KOPT-K1 (cell line): ENCODE results near the gene USB1.

Source experiments
- H3K27ac ChIP-seq: fragments of 200-600 bp; sonication (generic); 2 replicates; pipeline ENCODE4 v1.5.1; 2016; ENCODE audit warnings: antibody characterized with exemption, mild to moderate bottlenecking, low read depth, low read length; ENCODE audit not compliant: poor library complexity, severe bottlenecking
- H3K36me3 ChIP-seq: fragments of 200-600 bp; sonication (generic); 2 replicates; pipeline ENCODE4 v1.5.1; 2017; ENCODE audit warnings: antibody characterized with exemption, mild to moderate bottlenecking, low read length, moderate library complexity; ENCODE audit not compliant: insufficient read depth
- H3K9me3 ChIP-seq: fragments of 200-600 bp; sonication (generic); 2 replicates; pipeline ENCODE4 v1.5.1; 2017; ENCODE audit warnings: antibody characterized with exemption, low read length, mild to moderate bottlenecking; ENCODE audit not compliant: insufficient read depth, poor library complexity, severe bottlenecking

The USB1 gene

DNA sequence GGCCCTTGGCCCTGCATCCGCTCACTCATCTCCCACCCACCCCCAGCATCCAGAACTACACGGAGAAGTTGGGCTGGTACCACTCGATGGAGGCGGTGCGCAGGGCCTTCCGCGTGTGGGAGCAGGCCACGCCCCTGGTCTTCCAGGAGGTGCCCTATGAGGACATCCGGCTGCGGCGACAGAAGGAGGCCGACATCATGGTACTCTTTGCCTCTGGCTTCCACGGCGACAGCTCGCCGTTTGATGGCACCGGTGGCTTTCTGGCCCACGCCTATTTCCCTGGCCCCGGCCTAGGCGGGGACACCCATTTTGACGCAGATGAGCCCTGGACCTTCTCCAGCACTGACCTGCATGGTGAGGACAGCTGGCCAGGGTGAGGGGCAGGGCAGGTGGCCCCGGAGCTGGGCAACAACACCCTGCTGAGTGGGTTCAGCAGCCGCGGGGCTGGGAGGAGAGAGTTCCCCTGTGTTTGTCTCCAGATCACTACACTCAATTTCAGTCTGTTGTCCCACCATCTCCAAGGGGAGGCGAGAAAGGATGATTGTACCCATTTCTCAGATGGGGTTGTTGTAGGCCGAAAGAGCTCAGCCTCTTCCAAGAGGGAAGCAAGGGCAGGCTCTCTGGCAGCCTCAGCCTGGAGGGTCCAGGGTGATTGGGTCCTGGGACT, 38.8 kb downstream of the USB1 start:
- Histone ChIP-seq H3K27ac (no peak overlapping the region), H3K9me3 (no peaks in the 10 kb centered on the region), H3K36me3 (no peaks in the 10 kb centered on the region)

DNA sequence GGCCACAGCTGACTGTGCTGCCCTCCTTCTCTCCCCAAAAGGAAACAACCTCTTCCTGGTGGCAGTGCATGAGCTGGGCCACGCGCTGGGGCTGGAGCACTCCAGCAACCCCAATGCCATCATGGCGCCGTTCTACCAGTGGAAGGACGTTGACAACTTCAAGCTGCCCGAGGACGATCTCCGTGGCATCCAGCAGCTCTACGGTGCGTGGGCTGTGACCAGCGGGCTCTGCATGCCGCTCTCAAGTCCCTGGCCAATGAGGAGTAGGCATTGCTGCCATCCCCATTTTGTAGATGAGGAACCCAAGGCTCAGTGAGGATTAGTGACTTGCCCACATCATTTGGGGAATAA, 39.3 kb downstream of the USB1 start:
- no peaks in the 10 kb centered on the region for H3K36me3 ChIP-seq
- H3K9me3 ChIP-seq = no peaks in the 10 kb centered on the region
- no peak overlapping the region for H3K27ac ChIP-seq

DNA sequence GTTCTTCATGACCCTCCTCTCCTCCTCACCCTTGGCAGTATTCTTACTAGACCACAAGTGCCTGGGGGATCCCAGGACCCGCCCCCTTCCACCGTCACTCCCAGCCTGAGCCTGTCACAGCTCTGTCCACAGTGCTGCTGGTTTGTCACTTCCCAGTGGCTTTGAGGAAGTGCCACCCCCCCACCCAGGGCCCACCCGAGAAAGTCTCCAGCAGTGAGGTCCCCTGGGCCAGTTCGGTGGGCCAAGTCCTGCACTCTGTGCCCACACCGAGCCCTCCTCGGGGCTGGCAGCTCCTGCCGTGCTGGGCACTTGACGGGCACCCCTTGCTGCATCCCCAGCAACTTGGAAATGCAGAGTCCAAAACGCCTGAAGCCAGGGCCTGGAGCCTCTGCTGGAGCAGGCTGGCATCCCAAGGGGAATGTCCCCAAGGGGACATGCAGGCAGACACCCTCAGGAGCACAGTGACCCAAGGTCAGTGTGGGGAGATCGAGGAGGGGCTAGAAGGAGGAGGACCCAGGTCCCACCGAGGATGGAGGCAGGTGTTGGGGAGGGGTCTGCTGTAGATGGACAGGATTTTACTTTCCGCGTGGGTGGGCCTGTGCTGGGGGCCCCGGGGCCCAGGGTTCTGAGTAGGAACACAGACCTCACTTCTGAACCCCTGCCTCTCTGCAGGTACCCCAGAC, 39.9 kb downstream of the USB1 start:
- no peaks in the 10 kb centered on the region for H3K36me3 ChIP-seq
- H3K9me3 ChIP-seq = no peaks in the 10 kb centered on the region
- no peak overlapping the region for H3K27ac ChIP-seq

DNA sequence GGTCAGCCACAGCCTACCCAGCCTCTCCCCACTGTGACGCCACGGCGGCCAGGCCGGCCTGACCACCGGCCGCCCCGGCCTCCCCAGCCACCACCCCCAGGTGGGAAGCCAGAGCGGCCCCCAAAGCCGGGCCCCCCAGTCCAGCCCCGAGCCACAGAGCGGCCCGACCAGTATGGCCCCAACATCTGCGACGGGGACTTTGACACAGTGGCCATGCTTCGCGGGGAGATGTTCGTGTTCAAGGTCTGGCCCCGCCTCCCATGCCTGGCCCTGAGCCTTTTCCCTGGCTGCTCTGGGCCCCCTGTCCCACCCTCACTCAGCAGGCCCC, 40.4 kb downstream of the USB1 start:
- no peak overlapping the region for H3K27ac ChIP-seq
- no peaks in the 10 kb centered on the region for H3K9me3 ChIP-seq
- no peaks in the 10 kb centered on the region for H3K36me3 ChIP-seq

DNA sequence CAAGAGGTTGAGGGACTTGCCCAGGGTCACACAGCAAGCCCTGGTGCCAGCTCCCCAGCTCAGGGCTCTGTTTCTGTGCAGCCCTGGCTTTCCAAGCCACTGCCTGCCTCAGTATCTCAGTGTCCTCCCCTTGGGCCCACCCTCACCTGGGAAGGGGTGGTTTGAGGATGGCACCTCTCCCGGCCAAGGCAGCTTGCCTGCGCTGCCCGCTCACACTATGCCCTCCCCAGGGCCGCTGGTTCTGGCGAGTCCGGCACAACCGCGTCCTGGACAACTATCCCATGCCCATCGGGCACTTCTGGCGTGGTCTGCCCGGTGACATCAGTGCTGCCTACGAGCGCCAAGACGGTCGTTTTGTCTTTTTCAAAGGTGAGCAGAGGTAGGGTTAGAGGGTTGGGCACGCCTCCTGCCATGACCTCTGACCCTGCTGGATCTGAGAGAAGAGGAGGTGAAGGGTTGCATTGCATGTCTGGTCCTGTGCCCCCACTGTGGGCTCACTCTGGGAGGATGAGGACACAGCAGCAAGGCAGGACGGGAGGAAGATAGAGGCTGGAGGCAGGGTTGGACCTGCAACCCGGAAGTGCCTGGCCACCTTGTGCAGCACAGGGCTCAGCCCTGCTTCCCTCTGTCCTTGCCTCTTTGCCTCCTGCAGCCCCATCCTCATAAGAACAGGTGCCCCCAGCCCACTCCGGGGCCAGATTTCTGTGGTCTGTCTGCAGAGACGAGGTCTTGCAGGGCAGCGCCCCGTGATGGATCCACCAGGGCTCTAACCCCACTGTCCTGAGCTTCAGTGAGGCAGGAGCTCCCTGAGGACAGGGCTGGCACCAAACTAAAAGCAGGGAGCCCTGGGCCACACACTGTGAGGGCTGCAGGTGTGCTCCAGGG, 41.0 kb downstream of the USB1 start:
- Histone ChIP-seq H3K9me3 (no peaks in the 10 kb centered on the region), H3K27ac (no peak overlapping the region), H3K36me3 (no peaks in the 10 kb centered on the region)

DNA sequence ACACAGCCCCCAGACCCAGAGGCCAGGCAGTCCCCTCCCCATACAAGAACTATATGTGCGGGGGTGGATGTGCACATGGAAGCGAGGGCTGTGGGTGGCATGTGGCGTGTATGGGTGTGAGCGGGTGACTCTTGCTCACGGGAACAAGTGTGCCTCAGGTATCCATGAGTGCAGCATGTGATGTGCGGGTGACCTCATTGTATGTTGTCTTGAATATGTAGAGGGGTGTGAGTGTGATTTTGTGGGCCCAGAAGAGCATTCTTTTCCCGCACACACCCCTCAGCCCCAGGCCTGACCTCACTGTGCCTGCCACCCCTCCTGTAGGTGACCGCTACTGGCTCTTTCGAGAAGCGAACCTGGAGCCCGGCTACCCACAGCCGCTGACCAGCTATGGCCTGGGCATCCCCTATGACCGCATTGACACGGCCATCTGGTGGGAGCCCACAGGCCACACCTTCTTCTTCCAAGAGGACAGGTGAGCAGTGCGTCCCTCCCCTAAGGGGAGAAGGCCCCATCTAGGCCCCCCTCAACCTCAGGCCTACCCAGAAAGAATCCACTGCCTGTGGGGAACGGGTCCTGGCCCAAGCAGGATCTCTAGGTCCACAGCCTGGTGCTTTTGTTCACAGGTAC, 41.8 kb downstream of the USB1 start:
- no peak overlapping the region for H3K27ac ChIP-seq
- no peaks in the 10 kb centered on the region for H3K36me3 ChIP-seq
- no peaks in the 10 kb centered on the region for H3K9me3 ChIP-seq

DNA sequence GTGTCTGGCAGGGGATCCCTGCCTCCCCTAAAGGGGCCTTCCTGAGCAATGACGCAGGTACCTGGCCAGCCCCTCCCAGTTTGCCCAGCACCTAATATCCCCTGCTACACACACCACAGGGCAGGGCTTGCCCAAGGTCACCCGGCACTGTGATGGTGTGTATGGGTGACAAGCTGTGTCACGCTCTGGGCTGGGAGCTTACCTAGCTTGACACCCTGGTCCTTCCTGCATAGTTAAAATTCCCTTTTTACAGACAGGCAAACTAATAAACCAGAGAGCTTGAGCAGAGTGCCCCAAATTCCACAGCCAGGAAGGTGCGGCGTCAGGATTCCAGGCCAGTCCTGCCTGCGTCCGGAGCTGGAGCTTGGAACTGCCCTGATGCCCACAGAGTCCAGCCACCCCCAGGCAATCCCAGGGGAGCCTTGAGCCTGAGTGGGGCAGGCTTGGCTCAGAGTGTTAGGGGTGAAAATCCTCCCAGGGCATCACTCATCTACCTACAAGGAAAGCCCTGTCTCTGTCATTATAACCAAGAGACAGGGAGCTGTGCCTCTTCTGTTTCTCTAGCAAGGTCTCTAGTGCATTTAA, 42.5 kb downstream of the USB1 start:
- H3K36me3 ChIP-seq = no peaks in the 10 kb centered on the region
- H3K9me3 ChIP-seq = no peaks in the 10 kb centered on the region
- H3K27ac ChIP-seq = no peak overlapping the region

DNA sequence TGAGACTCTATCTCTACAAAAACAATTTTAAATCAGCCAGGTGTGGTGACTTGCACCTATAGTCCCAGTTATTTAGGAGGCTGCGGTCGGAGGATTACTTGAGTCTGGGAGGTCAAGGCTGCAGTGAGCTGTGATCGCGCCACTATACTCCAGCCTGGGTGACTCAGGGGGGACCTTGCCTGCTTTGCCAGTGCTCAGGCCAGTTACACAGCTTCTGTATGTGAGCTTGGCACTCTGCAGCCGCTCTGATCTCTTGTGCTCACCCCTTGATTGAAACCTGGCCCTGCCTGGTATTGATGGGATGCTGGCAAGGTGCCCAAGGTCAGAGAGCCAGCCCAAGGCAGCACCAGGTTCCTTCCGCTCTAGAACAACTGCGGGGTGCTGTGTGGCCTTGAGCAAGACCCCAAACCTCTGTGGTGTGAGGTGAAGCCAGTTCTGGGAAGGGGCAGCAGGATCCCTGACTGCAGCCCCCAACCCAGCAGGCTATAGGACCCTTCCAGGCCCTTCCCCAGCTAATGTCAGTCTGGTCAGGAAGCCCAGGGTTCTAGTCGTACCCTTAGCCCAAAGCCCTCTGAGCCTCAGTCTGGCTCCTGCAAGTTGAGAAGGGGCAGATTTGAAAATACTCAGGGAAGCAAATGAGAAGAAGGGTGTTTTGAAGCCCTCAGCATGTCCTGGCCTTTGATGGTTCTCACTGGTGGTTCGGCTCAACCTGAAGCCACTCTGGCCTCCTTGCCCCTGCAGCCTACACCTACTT, 43.2 kb downstream of the USB1 start:
- Histone ChIP-seq H3K36me3 (no peaks in the 10 kb centered on the region), H3K9me3 (no peaks in the 10 kb centered on the region), H3K27ac (no peak overlapping the region)

DNA sequence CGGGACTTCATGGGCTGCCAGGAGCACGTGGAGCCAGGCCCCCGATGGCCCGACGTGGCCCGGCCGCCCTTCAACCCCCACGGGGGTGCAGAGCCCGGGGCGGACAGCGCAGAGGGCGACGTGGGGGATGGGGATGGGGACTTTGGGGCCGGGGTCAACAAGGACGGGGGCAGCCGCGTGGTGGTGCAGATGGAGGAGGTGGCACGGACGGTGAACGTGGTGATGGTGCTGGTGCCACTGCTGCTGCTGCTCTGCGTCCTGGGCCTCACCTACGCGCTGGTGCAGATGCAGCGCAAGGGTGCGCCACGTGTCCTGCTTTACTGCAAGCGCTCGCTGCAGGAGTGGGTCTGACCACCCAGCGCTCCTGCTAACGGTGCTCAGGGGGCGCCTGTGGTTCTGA, 43.9 kb downstream of the USB1 start:
- no peaks in the 10 kb centered on the region for H3K36me3 ChIP-seq
- no peak overlapping the region for H3K27ac ChIP-seq

DNA sequence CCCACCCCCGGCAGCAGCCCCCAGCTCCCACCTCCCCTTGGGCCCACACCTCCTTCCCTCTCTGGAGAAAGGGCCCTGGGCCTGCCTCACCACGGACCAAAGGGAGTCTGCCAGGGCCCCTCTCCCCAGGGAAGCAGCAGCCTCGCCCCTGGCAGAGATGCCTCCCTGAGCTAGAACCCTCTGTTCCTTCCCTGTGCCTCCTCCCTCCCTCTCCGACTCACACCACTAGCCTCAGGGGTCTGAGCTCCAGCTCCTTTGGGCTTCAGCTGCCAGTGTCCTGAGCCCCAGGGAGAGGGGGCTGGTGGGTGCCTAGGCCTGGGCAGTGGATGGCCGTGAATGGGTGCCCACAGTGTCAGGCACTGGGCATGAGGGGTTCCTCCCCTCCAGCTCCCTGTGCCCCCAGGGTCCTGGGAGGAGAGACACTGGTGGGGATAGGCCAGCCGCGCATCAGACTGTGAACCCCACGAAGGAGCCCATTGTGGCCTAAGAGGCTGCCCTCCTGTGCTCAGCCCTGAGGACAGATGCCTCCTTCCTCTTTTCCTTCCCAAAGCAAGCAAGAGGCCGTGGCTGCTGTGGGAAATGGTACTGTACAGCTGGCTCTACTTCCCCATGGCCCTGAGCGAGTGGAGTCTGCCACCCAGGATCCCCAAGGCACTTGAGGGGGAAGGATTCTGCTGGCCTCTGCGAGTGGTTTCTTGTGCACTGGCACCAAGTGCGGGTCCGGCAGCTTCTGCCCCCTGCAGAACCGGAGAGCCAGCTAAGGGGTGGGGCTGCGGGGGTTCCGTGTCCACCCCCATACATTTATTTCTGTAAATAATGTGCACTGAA, 45.1 kb downstream of the USB1 start:
- H3K27ac ChIP-seq = no peak overlapping the region
- H3K36me3 ChIP-seq = no peaks in the 10 kb centered on the region
- no peaks in the 10 kb centered on the region for H3K9me3 ChIP-seq

More for the DNA sequence above, 43.9 kb downstream of the USB1 start:
- H3K9me3 ChIP-seq = no peaks in the 10 kb centered on the region

DNA sequence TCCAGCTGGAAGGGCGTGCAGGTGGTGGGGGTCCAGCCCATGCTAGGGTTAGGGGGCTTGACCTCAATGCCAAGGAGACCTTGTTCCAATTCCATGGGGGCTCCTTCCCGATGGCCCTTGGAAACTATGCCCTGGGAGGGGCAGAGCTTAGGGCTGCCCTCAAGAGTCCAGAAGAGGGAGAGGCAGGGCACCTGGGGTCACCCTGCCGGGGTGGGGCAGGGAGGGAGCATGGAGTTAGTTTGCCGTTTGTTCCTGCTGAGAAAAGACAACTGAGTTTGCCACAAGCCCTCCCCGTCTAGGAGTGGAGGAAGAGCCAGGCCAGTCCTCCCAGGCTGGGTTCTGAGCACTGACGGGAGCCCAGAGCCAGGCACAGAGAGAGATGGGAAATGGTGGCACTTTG, 45.7 kb downstream of the USB1 start:
- H3K36me3 ChIP-seq = no peaks in the 10 kb centered on the region
- H3K27ac ChIP-seq = no peak overlapping the region
- H3K9me3 ChIP-seq = no peaks in the 10 kb centered on the region

DNA sequence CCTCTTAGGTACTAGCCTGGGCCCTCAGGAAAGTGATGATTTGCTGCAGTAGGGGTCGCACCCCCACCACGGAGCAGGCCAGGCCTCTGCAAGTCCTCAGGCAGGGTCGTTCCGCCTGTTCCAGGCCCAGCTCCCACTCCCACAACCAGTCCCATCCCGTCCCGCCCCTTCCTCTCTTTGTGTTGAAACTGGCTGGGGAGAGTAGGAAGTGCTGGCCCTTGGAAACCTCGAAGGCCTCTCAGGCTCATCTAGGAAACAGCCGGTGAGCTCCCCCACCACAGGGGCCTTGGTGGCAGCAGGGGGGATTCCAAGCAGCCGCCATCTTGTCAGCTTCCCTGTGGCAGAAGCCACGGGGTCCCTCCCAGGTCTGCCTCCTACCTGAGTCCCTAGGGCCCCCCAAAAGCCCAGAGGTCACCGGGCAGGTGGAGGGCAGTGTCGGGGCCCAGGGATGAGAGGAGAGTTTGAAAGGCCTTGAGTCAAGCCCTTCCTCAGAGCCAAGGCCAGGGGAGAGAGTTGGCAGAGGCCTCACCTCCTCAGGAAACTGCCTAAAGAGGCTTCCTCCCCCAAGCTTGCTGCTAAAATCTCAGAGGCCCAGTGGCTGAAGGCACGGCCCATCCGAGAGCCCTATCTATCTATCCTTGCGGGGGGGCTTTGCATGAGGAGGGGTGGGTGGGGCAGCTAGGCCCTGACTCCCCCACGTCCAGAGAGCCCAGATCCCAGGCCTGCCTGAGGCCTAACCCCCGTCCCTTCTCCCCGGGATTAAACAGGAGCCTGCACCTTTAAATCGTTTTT, 46.5 kb downstream of the USB1 start:
- H3K27ac ChIP-seq = no peak overlapping the region
- no peaks in the 10 kb centered on the region for H3K9me3 ChIP-seq
- H3K36me3 ChIP-seq = no peaks in the 10 kb centered on the region

DNA sequence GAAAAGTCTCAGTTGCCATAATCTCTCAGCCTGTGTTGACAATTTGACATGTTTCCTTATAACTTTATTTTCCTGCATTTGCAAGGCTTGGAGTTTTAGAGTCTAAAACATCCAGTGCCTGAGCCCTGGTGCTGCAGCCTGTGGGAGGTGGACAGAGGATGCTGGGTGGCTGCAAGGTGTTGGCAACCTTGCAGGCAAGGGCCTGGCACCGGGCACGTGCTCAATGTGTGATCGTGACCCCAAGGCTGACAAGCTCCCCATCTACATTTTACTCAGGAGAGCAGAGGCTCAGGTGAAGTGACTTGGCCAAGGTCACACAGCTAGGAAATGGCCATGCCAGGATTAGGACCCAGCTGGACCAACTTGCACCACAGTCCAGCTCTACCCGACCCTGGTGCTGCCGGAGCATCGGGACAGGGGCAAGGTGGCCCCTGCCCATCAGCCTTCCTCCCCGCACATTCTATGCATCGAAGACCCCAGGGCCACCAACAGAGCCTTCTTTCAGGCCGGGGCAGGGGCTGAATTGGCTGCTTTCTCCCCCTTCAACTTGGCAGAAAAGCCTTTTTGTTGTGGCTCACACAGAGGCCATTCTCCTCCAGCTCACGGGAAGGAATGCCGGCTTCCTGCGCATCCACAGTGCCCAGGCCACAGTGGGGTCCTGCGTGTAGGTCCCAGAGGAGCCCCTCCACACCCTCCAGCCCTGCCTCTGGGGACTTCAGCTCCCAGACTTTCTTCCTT, 47.5 kb downstream of the USB1 start:
- H3K27ac ChIP-seq = no peak overlapping the region
- H3K9me3 ChIP-seq = no peaks in the 10 kb centered on the region
- no peaks in the 10 kb centered on the region for H3K36me3 ChIP-seq
